A549 treated with Mapracorat at 1 μM for 4 hours (cell line): Measurements from ENCODE around the gene PCDHGA1. TPM values are rescaled to one million over a fixed set of nuclear protein-coding genes. Genes with fewer than 3 reads are reported as not detected.

Experiments
- total RNA-seq: library from RNA; stranded (reverse); fragments of 200-300 nt; extraction: Qiagen RNA extraction; gene quantifications from 5 replicates; pipeline ENCODE4 v1.2.3, GENCODE V29; 2022

PCDHGA1 gene
- total RNA-seq, result 0.24 to 0.29 TPM (median 0.26 TPM) in 5 replicates

DNA sequence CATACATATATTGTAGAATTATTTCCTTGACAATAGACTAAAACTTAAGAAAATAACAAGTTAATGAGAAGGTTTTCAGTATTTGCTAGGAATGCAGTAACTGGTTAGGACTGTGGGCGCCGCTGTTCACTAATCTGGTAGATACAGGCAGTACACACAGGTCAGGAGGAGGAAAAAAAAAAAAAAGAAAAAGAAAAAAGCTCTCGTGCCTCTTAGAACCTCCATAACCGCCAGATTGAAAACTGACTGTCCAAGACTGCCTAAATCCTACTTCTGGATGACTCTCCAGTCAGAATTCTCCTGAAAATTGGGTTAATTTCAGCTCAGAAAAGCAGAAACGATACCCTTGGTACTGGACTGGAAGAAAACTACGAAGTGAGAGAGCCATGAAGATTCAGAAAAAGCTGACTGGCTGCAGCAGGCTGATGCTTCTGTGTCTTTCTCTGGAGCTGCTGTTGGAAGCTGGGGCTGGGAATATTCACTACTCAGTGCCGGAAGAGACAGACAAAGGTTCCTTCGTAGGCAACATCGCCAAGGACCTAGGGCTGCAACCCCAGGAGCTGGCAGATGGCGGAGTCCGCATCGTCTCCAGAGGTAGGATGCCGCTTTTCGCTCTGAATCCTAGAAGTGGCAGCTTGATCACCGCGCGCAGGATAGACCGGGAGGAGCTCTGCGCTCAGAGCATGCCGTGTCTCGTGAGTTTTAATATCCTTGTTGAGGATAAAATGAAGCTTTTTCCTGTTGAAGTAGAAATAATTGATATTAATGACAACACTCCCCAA, at the start of gene PCDHGA1:
Gene PCDHGA1 (plus strand): TSS at position 216 of the 782 bp plus-strand sequence.

GRCh38 chr5:141303756-141304155, 26.6 kb upstream of the PCDHGA1 start, which contains the start of gene SLC25A2:
SLC25A2 (minus strand) TSS chr5:141304049; CDS start chr5:141303865, 184 bp downstream.

DNA sequence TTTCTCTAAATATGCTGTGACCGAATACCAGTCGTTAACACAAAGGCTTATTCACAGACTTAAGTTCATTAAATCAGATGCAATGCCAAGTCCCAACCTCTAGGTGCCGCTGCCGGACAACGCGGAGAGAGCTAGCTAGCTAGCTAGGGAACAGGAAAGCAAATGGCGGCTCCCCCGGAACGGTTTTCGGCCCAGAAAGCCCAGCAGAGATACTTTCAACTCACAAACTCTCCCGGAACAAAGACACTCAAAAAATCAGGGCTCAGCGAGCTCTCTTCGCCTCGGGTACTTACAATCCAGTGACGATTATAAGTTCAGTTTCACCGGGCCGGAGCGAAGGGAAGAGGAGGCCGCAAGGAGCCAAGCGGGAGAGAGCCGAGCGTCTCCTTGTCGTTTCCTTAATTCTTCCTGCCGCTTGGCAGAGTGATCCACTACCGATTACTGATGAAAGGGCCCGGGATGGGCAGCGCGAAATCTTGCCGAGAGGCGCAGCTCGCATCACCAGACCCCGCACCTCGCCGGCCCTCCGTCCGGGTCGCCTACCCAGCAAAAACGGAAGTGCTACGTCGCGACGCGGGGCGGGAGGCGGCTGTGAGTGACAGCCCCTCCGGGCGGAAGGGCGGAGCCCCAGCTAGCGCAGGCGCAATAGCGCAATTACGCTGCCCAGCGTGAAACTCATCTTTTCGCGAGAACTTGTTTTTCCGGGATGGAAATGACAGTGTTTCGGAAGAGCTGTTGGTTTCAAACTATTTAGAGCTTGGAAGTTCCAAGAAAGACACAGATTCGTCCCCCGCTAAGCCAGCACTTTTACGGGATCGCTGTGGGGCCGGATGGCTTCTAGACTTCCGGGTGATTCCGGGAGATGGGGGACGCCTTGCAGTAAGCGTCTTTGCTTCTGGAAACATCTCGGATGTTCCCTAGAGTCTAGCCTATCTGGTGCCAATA, 9.8 kb upstream of the PCDHGA1 start, which contains the start of gene TAF7:
Gene TAF7 (minus strand): TSS at position 560 of the 945 bp plus-strand sequence. CDS start 740 bp downstream, outside the sequence.

GRCh38 chr5:141338538-141339306, 8.4 kb downstream of the PCDHGA1 start, which contains the start of gene PCDHGA2:
PCDHGA2 (plus strand) TSS chr5:141338760.

DNA sequence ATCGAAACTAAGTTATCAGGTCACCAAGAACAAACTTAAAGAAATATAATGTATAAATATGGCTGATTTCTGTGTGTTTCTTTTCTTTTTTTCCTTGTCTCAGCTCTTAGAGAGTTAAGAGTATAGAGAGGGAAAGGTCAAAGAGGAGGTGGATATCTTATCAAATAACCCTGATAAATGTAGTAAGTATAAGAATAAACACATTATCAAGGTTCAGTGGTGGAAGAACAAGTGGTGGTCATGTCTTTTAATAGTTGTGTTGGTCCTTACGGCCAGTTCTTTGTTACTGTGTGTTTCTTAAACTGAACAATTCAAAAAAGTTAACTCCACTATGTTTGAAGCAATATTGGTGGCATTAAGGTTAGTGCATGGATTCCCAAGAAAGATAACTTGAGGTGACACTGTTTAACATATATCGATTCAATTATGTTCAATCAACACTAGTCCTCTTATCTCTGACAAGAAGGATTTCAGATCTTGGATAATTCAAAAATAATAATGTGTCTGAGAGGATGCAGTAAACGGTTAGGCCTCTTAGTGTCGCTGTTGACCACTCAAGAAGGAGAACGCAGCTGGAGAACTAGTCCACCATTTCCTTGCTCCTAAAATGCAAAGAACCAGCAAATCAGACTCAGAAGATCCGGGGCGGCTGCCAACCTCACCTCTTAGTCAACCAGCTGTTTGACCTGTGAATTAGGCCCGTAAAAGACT, 13.1 kb downstream of the PCDHGA1 start, which contains the start of gene PCDHGA3:
Gene PCDHGA3 (plus strand): TSS at position 588 of the 711 bp plus-strand sequence. CDS start 205 bp downstream, outside the sequence.

DNA sequence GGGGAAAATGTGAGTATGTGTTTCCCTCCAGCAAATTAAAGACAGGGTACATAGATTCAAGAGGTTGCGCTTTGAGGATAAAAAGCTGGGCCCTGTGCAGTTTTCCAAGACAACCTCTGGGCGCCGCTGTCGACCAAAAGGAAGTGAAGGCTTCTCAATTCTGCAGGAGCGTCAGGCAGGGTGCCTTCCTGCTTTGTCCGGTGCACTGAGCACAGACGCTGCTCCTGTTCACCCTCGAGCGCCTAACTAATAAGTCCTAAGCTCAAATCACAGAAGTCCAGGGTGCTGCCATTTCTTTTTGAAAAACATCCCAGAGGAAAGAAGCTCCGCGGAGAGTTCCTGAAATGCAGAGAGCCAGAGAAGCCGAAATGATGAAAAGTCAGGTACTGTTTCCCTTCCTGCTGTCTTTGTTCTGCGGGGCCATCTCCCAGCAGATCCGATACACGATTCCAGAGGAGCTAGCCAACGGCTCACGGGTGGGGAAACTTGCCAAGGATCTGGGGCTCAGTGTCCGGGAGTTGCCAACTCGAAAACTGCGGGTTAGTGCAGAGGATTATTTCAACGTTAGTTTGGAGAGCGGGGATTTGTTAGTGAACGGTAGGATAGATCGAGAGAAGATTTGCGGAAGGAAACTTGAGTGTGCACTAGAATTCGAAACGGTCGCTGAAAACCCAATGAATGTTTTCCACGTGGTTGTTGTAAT, 19.8 kb downstream of the PCDHGA1 start, which contains the start of gene PCDHGB1:
Gene PCDHGB1 (plus strand): TSS at position 183 of the 703 bp plus-strand sequence. CDS start 162 bp downstream, at position 345.

DNA sequence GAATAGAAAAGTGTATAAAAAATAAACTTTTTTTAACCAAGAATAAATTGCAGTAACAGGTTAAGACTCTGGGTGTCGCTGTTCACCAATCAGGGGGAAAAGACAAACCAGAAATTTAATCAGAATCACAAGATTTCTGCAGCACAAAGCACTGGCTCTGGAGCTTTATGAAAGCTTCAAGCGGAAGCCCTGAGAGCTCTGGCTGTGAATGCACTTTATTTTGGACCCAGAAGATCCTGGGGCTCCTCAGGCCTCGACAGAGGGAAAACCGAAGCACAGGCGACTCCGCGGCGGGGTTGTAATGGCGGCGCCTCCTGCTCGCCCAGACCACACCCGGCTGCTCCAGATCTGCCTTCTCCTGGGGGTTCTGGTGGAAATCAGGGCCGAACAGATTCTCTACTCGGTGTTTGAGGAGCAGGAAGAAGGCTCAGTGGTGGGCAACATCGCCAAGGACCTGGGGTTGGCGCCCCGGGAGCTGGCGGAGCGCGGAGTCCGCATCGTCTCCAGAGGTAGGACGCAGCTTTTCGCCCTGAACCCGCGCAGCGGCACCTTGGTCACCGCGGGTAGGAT, 24.7 kb downstream of the PCDHGA1 start, which contains the start of gene PCDHGA4:
Gene PCDHGA4 (plus strand): TSS at position 122 of the 570 bp plus-strand sequence. CDS start 87 bp downstream, at position 209.

GRCh38 chr5:141359790-141360426, 29.6 kb downstream of the PCDHGA1 start, which contains the start of gene PCDHGB2:
PCDHGB2 (plus strand) TSS chr5:141359994; CDS start chr5:141360136, 142 bp downstream.

DNA sequence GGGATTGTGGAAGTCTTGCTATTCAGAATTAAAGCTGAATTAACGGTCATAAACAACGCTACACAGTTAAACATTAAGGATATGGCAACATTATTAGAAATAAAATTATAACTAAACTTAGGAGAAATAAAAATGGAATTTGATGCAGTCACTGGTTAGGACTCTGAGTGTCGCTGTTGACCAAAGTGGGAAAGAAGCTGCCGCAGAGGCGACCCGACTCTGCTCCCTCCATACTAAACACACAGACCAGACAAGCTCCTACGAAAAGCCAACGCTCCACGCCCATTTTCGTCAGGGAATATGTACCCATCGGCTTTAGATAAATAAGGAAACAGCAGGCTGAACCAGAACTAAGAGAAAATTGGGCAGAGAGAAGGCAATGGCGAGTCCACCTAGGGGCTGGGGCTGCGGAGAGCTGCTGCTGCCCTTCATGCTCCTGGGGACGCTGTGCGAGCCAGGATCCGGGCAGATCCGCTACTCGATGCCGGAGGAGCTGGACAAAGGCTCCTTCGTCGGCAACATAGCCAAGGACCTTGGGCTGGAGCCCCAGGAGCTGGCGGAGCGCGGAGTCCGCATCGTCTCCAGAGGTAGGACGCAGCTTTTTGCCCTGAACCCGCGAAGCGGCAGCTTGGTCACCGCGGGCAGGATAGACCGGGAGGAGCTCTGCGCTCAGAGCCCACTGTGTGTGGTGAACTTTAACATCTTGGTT, 33.8 kb downstream of the PCDHGA1 start, which contains the start of gene PCDHGA5:
Gene PCDHGA5 (plus strand): TSS at position 211 of the 709 bp plus-strand sequence. CDS start 169 bp downstream, at position 380.

DNA sequence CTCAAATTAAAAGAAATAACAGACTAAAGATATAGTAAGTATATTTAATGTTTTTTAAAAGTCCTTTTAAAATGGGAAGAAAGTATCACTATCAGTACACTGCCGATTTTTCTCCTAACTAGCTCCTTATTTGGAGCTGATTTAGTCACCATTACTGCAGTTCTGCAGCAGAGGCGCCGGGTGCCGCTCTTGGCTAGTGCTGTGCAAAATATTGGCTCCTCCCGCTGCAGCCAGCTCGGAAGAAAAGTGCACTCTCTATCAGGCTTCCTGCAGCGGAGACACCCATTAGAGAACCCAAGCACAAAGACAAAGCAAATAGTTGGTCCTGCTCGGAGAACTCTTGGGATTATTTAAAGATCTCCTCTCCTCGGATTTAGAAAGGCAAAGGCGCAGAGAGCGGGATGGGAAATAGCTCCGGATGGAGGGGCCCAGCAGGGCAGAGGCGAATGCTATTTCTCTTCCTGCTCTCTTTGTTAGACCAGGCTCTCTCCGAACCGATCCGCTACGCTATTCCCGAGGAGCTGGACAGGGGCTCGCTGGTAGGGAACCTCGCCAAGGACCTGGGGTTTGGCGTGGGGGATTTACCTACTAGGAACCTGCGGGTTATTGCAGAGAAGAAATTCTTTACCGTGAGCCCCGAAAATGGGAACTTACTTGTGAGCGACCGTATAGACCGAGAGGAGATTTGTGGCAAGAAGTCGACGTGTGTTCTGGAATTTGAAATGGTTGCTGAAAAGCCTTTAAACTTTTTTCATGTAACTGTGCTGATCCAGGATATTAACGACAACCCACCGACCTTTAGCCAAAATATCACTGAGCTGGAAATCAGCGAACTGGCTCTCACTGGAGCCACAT, 39.9 kb downstream of the PCDHGA1 start, which contains the start of gene PCDHGB3:
Gene PCDHGB3 (plus strand): TSS at position 249 of the 855 bp plus-strand sequence. CDS start 153 bp downstream, at position 402.

GRCh38 chr5:141373673-141374317, 43.5 kb downstream of the PCDHGA1 start, which contains the start of gene PCDHGA6:
PCDHGA6 (plus strand) TSS chr5:141373891; CDS start chr5:141374084, 193 bp downstream.

GRCh38 chr5:141382469-141383294, 52.4 kb downstream of the PCDHGA1 start, which contains the start of gene PCDHGA7:
PCDHGA7 (plus strand) TSS chr5:141382742; CDS start chr5:141382900, 158 bp downstream.

GRCh38 chr5:141387557-141388311, 57.4 kb downstream of the PCDHGA1 start, which contains the start of gene PCDHGB4:
PCDHGB4 (plus strand) TSS chr5:141387698; CDS start chr5:141387885, 187 bp downstream.

GRCh38 chr5:141392429-141393198, 62.3 kb downstream of the PCDHGA1 start, which contains the start of gene PCDHGA8:
PCDHGA8 (plus strand) TSS chr5:141392633; CDS start chr5:141392814, 181 bp downstream.

